Kidney (tissue), 14 donors: Measurements from ENCODE around the gene TUBG1. TPM values are rescaled to one million over a fixed set of nuclear protein-coding genes. Genes with fewer than 3 reads are reported as not detected.

Experiments used
- DNase-seq, 5 donors: peaks; one replicate each; pipeline ENCODE4 v3.0.0-alpha.2; 2013 to 2020
- FAIRE-seq: peaks from 2 replicates; lab custom pipeline; 2012; peaks lifted over from hg19 to GRCh38; lab: Jason Lieb, UNC
- H3K27ac ChIP-seq, 2 donors: one replicate each; pipeline ENCODE4 v1.7.0; 2013; ENCODE audit warnings: low read depth in 2 of 2, low read length in 2 of 2, inconsistent platforms in 1 of 2
- H3K27me3 ChIP-seq: one replicate; pipeline ENCODE4 v1.7.1; 2013; ENCODE audit warnings: low read length, inconsistent platforms; ENCODE audit not compliant: control insufficient read depth, insufficient read depth
- H3K36me3 ChIP-seq, 3 donors: one replicate each; pipeline versions ENCODE4 v1.7.0 to v1.7.1; 2013; ENCODE audit warnings: low read length in 3 of 3, control low read depth in 1 of 3, inconsistent platforms in 1 of 3; ENCODE audit not compliant: insufficient read depth in 3 of 3, control insufficient read depth in 2 of 3
- H3K4me1 ChIP-seq, 3 donors: one replicate each; pipeline versions ENCODE4 v1.7.0 to v1.7.1; 2013; ENCODE audit warnings: low read length in 3 of 3, inconsistent platforms in 1 of 3, low read depth in 1 of 3; ENCODE audit not compliant: control insufficient read depth in 2 of 3, insufficient read depth in 2 of 3
- H3K4me3 ChIP-seq, 3 donors: one replicate each; pipeline versions ENCODE4 v1.7.0 to v1.8.1; 2013; ENCODE audit warnings: low read length in 3 of 3, control low read depth in 1 of 3, inconsistent platforms in 1 of 3
- H3K9ac ChIP-seq, 3 donors: one replicate each; pipeline versions ENCODE4 v1.7.0 to v1.7.1; 2013; ENCODE audit warnings: low read length in 3 of 3, control low read depth in 1 of 3, inconsistent platforms in 1 of 3
- H3K9me3 ChIP-seq, 3 donors: one replicate each; pipeline versions ENCODE4 v1.7.0 to v1.7.1; 2013; ENCODE audit warnings: low read length in 3 of 3, control low read depth in 1 of 3, inconsistent platforms in 1 of 3; ENCODE audit not compliant: control insufficient read depth in 2 of 3, insufficient read depth in 1 of 3
- intact Hi-C: fragments of 100-400 bp; cut with DNase I; formaldehyde crosslinking; loops from one replicate; pipeline ENCODE4 v1.11.1; 2022
- polyA plus RNA-seq: library from polyadenylated mRNA; stranded (reverse); fragments of 350-450 nt; fragmentation: Illumina TruSeq; extraction: RNeasy Lipid Tissue Mini Kit (QIAGEN cat#74804); gene quantifications from one replicate; pipeline ENCODE4 v1.2.3, GENCODE V29; 2014; ENCODE audit warnings: low read depth, low replicate concordance; ENCODE audit not compliant: insufficient read depth
- total RNA-seq: library from RNA; stranded (reverse); fragmentation: NEBNext Ultra II Directional; extraction: Animal tissue kit (Norgen Biotek cat#: 25700); gene quantifications from one replicate; pipeline ENCODE4 v1.2.1, GENCODE V29; 2021
- TF ChIP-seq, protein P1 (sequence below): IDR thresholded peaks from 3 replicates; pipeline ENCODE4 v1.5.1; 2012; ENCODE audit warnings: mild to moderate bottlenecking, moderate library complexity, borderline replicate concordance; ENCODE audit not compliant: insufficient read depth; ENCODE audit errors: extremely low read depth
- donor health status: control.
- donor health status: control.
- donor health status: control.
- donor health status: control.
- donor health status: control.
- donor health status: DM: yes; HTN: yes; CAD: no.
- donor health status: Normal renal cell carcinoma (clear cell type).

The TUBG1 gene
- total and polyA plus RNA-seq, 2 donors from 2014 or later: 33.7 to 61.9 TPM

DNA sequence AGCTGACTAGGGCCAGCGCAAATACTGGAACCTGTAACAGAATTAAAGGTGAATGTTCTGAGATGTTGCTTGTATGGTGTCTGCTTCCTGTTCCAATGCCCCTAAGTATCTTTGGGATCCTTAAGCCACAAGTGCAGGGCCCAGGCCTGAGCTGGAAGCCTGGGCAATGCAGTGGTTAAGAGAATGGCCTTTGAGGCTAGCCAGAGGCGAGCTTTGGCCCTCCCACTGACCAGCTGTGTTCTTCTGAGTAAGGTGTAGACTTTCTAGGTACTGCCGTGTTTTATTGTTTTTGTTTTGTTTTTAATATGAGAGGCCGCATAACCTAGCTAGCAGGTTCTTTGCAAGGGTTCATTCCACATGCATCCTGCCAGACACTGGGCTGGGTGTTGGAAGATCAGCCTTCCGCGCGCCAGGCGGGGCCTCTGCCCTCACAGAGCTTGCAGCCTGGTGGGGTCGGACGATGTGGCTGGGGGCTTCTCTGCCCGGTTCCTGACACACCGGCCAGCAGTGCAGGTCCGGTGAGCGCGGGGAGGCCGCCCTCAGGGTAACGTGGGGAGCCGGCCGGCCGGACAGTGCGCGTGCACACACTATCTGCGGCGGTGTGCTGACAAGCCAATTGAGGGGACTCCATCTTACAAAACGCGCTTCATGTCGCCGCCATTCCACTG, 43.1 kb upstream of the TUBG1 start:
- H3K4me3 ChIP-seq: peak overlapping the region; percentile 51 to 75 (median 69)
- H3K36me3 ChIP-seq: peaks cover 6 to 38% (median 26%) of the 10 kb centered on the region in 3 donors
- H3K9ac ChIP-seq: peak overlapping the region; percentile 17 to 49 (median 35)
- H3K27me3 ChIP-seq: no peaks in the 10 kb centered on the region
- H3K4me1 ChIP-seq: peaks cover 0 to 41% (median 21%) of the 10 kb centered on the region in 3 donors
- intact Hi-C loops: no loop called here
- H3K27ac ChIP-seq: peak overlapping the region; percentile 86 to 91
- TF ChIP-seq, protein P1, sequence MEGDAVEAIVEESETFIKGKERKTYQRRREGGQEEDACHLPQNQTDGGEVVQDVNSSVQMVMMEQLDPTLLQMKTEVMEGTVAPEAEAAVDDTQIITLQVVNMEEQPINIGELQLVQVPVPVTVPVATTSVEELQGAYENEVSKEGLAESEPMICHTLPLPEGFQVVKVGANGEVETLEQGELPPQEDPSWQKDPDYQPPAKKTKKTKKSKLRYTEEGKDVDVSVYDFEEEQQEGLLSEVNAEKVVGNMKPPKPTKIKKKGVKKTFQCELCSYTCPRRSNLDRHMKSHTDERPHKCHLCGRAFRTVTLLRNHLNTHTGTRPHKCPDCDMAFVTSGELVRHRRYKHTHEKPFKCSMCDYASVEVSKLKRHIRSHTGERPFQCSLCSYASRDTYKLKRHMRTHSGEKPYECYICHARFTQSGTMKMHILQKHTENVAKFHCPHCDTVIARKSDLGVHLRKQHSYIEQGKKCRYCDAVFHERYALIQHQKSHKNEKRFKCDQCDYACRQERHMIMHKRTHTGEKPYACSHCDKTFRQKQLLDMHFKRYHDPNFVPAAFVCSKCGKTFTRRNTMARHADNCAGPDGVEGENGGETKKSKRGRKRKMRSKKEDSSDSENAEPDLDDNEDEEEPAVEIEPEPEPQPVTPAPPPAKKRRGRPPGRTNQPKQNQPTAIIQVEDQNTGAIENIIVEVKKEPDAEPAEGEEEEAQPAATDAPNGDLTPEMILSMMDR: no peak
- H3K9me3 ChIP-seq: no peaks in the 10 kb centered on the region
- FAIRE-seq (no peak), DNase-seq (no peak)

DNA sequence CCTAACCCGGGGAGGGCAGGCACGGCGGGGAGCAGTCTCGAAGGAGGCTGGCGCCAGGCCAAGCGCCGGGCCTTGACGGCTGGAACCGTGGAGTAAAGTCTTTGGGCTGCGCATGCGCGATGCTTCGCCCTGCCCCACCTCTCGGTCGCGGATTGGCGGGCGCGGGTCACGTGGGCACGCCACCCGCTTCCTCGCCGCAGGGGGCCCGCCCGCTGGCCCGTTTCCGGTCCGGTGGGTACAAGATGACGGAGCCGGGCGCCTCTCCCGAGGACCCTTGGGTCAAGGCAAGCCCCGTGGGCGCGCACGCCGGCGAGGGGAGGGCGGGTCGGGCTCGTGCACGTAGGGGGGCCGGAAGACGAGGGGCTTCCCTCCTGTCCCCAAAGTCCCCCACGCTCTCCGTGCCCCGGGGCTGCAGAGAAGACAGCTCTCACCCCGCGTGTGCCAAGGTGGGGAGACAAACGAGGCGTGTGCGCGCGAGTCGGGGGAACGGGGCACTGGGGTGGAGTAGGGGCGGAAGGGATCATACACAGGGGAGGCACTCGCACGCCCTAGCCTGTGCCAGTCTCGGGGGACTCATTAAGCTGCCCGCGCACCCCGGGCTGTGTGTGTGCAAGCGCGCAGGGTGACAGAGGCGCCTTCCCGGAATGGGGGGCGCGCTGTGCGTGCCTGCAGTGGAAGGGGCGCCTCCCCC, 42.5 kb upstream of the TUBG1 start, which contains the start of gene MLX:
Gene MLX (plus strand): TSS at position 218 of the 691 bp plus-strand sequence. CDS start 25 bp downstream, at position 243.
- peak within 1 kb of the TSS; percentile 19 to 76 (median 74) for H3K9ac ChIP-seq
- H3K27me3 ChIP-seq: no peaks in the 10 kb centered on the region
- DNase-seq (peak; percentile 92 to 99 (median 95)), FAIRE-seq (no peak)
- H3K36me3 ChIP-seq: peaks cover 7 to 45% (median 32%) of the 10 kb centered on the region in 3 donors
- peaks cover 0 to 37% (median 21%) of the 10 kb centered on the region in 3 donors for H3K4me1 ChIP-seq
- H3K9me3 ChIP-seq: no peaks in the 10 kb centered on the region
- peak within 1 kb of the TSS; percentile 86 to 91 for H3K27ac ChIP-seq
- H3K4me3 ChIP-seq: peak within 1 kb of the TSS; percentile 69 to 75 (median 70)
- TF ChIP-seq, protein P1: no peak
- intact Hi-C loops: no loop called here

DNA sequence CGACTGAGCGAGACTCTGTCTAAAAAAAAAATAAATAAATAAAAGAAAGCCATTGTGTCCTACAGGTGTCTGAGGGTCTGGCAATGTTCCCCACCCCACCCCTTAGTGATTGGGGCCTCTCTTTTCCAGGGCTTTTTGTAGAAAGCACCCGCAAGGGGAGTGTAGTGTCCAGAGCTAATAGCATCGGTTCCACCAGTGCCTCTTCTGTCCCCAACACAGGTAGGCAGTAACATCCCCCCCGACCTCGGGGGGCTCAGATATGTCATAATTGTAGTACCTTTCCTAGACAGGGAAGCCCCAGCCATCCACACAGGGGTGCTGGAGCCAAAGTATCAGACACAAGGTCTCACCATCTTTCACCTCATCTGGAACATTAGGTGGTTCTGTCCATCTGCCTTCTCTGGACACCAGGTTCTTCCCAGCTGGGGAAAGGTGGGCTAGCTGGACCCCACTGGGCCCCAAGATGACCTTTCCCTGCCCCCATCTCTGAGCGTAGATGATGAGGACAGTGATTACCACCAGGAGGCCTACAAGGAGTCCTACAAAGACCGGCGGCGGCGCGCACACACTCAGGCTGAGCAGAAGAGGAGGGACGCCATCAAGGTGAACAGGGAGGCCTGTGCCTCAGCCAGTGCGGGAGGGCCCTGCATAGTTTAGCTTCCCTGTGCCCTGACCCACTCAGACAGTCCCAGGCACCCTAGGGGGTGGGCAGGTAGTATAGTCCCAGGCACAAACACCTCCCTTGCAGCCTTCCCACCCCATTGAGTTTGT, 41.0 kb upstream of the TUBG1 start:
- no peak for FAIRE-seq
- intact Hi-C loops: no loop called here

More for the DNA sequence above, 41.0 kb upstream of the TUBG1 start:
- H3K9me3 ChIP-seq: no peaks in the 10 kb centered on the region
- DNase-seq: peak in 1 of 5 donors; percentile 74
- no peak overlapping the region for H3K4me3 ChIP-seq
- H3K4me1 ChIP-seq: peaks cover 0 to 27% (median 20%) of the 10 kb centered on the region in 3 donors
- H3K27me3 ChIP-seq: no peaks in the 10 kb centered on the region
- no peak overlapping the region for H3K27ac ChIP-seq
- TF ChIP-seq, protein P1: no peak
- no peak overlapping the region for H3K9ac ChIP-seq
- H3K36me3 ChIP-seq: peaks cover 15 to 58% (median 42%) of the 10 kb centered on the region in 3 donors
